Glomerular endothelial cell (primary cell): ENCODE data around the gene UPF1. TPM values are rescaled to one million over a fixed set of nuclear protein-coding genes. Genes with fewer than 3 reads are reported as not detected.

Source experiments
- DNase-seq: peaks from one replicate; pipeline ENCODE4 v3.0.0-alpha.2; 2011; ENCODE audit warnings: low read depth, low spot score; ENCODE audit errors: extremely low read depth
- total RNA-seq: library from RNA; depleted of rRNA; stranded (reverse); fragments of >200 nt; gene quantifications from 2 replicates; pipeline ENCODE4 v1.2.3, GENCODE V29; 2015

UPF1 gene
- total RNA-seq, 1 donor from 2014 or later: 90.6 TPM

DNA sequence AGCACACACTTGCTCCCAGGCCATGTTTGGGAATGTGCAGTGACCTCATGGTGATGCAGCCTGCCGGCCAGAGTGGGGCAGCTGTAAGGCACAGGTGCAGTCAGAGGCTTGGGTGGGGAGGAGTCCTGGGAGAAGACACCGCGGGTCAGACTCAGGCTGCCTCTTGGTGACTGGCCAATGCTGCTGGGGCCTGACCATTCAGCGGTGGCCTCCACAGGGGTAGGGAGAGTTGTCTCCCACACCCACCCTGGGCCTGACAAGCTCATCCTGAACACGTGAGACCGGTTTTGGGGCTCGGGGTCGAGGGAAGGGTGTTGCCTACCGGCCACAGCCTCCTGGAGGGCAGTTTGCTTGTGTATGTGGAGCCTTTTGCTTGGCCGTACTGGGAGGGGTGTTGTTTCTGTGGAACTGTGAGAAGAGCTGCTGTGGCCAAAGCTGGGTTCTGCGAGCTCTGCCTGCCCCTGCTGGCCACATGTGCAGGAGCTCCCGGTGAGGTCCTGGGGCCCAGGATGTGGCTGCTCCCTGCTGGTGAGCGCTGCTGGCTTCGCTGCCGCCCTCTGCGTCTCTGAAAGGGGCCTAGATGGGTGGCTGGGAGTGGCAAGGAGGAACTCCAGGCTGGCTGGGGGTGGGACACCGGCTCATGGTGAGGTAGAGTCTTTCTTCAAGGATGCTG, 22.1 kb downstream of the UPF1 start:
- no peak for DNase-seq

DNA sequence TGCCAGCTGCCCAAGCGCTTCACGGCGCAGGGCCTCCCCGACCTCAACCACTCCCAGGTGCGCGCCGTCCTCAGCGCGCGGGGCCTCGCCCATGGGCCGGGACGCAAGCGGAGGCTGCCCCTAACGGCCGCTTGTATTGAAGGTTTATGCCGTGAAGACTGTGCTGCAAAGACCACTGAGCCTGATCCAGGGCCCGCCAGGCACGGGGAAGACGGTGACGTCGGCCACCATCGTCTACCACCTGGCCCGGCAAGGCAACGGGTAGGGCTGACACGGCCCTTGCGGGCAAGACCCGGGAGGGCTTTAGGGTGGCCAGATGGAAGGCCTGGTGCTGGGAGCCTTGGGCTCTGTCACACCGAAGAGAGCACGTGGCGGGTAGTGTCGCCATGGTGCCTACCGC, 23.2 kb downstream of the UPF1 start:
- no peak for DNase-seq

DNA sequence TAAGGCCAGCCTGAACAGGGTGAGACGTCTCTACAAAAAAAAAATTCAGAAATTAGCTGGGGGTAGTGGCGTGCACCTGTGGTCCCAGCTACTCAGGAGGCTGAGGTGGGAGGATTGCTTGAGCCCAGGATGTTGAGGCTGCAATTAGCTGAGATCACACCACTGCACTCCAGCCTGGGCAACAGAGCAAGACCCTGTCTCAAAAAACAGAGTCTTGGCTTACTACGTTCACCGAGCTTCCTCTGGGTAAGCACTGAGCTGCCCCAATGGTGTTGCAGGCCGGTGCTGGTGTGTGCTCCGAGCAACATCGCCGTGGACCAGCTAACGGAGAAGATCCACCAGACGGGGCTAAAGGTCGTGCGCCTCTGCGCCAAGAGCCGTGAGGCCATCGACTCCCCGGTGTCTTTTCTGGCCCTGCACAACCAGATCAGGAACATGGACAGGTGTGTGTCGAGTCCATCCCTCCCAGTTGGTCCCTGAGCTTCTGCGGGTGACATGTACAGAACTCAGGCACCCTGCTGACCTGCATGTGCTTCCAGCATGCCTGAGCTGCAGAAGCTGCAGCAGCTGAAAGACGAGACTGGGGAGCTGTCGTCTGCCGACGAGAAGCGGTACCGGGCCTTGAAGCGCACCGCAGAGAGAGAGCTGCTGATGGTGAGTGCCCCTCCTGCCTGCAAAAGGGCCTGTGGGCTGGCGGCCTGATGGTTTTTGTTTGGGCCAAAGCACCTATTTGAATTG, 24.1 kb downstream of the UPF1 start:
- DNase-seq: no peak

DNA sequence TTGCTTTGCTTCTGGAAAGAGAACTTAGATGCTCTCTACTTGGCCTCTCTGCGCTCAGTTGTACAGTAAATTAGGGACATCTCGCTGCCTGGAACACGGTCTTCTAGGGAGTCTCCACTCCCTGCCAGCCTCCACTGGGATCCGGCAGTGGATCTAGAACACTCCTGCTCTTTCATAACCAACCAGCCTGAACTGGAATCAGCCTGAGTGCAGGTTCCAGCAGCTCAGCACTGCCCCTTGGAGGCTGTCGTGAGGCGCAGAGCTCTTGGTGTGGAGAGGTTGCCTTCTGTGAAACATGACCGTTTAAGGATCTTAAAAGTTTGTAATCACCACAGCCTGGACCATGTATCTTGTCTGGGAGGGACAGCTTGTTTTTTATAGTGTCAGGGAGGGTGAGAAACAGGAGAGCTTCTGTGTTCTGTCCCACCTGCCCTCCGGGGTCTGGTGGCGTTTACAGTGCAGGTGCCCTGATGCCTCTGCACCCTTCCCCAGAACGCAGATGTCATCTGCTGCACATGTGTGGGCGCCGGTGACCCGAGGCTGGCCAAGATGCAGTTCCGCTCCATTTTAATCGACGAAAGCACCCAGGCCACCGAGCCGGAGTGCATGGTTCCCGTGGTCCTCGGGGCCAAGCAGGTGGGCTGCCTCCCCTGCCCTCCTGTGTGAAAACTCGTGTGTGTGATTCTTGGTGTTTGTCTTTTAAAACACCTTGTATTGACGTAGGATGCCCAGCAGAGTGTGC, 24.8 kb downstream of the UPF1 start:
- DNase-seq: no peak

DNA sequence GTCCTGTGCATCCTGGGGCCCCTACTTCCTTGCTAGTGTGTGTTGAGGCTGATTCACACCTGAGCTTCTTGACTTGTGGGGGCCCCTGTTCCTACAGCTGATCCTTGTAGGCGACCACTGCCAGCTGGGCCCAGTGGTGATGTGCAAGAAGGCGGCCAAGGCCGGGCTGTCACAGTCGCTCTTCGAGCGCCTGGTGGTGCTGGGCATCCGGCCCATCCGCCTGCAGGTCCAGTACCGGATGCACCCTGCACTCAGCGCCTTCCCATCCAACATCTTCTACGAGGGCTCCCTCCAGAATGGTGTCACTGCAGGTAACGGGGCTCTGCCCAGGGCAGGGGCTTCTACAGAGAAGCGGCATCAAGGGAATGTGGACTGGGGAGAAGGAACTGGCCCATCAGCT, 25.5 kb downstream of the UPF1 start:
- no peak for DNase-seq

DNA sequence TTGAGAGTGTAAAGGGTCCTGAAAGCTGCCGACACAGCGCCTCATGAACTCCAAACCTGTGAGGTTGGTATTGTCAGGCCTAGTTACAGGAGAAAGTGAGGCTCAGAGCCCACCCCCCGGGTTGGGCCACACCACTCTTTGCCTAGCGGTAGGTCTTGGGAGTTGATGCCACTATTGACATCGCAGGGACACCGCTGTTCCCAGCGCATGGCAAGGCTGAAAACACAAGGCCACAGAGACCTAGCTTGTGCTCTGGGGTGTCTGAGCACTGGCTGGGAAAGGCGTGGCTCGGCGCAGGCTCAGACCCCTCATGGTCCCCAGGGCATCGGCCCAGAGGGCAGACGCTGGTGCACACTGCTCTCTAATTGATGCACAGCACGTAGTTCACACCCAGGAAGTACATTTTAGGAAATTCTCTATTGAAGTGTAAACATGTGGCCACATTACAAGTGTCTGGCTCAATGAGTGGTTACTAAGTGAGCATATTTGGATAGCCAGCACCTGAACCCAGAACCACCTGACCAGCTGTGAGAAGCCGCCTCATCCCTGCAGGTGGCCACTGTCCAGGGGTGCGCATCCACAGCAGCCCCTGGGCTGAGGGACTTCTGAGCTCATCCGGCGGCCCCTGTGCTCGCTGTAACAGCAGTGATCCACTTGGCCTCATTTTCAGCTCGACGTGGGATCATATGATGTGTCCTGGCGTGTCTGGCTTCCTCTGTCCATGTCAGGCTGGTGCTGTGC, 27.3 kb downstream of the UPF1 start:
- DNase-seq: no peak

DNA sequence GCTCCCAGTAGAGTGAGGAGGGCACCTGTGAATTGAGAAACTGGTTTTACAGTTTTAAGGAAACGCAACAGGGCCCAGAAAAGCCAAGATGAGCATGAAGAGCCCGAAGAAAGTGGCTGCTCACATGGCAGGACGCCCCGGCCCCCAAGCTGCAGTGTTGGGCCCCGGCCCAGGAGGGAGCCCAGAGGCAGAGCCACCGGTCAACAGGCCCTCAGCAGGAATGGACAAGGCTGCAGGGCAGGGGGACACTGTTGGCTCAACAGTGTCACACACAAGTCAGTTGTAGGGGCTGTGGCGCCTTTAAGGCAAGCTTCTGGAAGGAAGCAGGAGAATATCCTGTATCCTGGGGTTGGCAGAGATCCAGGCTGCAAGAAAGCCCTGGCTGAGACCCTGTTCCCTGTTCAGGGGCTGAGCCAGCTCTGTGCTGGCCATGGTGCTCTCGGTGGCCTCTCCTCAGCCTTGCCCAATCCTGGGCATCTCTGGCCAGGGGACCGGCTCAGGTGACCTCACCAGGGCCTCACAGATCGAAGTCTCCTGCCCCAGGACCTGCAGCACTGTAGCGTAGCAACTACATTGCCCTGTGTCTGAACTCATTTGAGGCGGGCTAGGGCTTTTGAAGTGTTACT, 28.0 kb downstream of the UPF1 start:
- no peak for DNase-seq

DNA sequence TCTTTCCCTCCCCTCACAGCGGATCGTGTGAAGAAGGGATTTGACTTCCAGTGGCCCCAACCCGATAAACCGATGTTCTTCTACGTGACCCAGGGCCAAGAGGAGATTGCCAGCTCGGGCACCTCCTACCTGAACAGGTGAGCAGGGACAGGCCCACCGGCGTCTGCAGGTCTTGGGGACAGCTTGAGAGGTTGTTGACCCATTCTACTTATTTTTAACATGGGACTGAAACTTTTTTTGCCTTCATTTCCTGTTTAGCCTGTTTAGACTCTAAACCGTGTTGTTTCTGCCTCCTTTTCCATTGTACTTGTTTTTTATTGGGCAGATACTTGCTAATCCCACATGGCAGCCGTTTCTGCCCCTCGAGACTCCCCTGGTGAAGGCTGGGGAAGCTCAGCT, 28.5 kb downstream of the UPF1 start:
- DNase-seq: no peak

DNA sequence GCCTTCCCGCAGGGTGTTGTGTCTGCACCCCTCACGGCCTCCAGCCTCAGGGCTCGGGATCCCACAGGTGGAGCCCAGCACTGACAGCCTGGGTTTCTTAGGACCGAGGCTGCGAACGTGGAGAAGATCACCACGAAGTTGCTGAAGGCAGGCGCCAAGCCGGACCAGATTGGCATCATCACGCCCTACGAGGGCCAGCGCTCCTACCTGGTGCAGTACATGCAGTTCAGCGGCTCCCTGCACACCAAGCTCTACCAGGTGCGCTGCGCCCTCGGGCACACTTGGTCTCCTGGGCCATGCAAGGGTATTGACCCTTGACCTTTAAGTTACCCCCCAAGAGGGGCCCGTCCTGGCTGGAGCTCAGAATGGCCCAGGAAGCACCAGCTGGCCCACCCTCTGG, 29.0 kb downstream of the UPF1 start:
- no peak for DNase-seq

DNA sequence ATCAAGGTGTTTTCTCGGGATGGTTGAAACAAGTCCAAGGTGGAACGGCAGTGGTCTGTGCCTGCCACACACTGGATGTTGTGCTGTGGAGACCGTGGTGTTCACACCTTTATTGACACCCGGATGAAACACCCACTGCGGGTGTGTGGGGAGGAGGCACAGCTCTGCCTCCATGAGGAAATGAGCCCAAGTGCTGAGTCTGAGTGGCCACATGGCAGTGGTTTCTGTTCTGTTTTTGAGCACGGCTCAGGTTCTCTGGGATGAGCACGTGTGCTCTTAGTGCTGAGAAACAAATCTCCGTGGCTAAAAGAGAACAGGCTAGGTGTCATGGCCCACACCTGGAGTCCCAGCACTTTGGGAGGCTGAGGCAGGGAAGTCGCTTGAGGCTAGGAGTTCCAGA, 29.5 kb downstream of the UPF1 start:
- DNase-seq: no peak

DNA sequence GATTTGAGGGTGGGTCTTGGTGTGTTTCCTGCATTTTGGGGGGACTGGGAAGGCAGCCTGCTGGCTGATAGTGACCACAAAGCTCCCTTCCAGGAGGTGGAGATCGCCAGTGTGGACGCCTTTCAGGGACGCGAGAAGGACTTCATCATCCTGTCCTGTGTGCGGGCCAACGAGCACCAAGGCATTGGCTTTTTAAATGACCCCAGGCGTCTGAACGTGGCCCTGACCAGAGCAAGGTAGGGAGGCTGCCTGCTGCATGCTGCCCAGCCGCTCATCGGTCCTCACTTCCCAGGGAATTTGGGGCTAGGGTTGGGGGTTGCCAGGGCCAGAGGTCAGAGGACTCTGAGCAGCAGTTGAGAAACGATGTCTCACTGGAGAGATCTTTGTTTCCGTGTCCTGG, 30.2 kb downstream of the UPF1 start:
- DNase-seq: no peak

DNA sequence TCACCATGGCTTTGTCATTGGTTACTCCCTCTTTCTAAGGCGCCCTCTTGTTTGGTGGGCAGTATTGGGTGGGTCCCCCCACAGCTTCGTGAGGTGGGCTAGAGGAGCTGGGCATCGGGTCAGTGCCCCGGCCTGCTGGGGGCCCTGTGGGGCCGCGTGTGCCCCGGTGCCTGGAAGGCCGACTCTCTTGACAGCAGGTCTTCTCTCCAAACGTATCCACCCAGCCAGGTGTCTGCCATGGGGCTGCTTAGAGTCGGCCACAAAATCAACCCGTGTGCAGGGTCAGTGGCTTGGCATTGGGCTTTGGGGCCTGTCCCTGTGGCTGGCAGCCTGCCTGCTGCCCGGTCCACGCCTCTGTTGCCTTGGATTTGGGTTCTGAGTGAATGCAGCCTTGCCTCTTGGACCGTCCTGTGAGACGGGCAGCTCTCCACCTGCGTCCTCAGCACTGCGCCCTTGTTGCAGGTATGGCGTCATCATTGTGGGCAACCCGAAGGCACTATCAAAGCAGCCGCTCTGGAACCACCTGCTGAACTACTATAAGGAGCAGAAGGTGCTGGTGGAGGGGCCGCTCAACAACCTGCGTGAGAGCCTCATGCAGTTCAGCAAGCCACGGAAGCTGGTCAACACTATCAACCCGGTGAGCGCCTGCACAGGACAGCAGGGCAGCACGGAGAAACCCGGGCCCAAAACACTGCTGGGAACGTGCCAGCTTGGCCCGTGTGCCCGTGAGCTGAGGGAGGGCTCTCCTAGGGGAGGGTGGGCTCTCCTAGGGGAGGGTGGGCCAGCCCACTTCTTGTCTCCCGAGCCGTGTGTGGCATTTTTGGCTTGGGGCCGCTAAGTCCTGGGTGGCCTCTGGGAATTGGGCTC, 31.4 kb downstream of the UPF1 start:
- DNase-seq: no peak

DNA sequence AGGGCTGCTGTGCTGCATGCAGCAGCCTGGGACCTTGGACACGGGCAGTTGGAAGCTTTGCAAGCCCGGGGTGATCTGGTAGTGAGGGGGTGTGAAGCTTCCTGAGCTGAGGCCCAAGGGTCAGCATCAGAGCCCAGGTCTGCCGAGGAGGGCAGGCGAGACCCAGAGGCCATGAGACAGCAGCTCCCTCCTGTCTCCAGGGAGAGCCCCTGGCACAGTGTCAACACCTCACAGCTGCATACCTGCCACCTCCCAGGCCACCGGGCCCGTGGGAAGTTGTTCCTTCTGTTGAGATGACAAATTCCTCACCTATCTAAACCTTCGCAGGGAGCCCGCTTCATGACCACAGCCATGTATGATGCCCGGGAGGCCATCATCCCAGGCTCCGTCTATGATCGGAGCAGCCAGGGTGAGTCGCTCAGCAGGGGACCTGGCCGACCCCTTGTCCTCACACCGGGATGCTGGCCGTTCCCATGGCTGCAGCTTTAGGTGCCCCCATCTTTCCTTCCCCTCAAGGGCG, 32.1 kb downstream of the UPF1 start:
- DNase-seq: no peak

DNA sequence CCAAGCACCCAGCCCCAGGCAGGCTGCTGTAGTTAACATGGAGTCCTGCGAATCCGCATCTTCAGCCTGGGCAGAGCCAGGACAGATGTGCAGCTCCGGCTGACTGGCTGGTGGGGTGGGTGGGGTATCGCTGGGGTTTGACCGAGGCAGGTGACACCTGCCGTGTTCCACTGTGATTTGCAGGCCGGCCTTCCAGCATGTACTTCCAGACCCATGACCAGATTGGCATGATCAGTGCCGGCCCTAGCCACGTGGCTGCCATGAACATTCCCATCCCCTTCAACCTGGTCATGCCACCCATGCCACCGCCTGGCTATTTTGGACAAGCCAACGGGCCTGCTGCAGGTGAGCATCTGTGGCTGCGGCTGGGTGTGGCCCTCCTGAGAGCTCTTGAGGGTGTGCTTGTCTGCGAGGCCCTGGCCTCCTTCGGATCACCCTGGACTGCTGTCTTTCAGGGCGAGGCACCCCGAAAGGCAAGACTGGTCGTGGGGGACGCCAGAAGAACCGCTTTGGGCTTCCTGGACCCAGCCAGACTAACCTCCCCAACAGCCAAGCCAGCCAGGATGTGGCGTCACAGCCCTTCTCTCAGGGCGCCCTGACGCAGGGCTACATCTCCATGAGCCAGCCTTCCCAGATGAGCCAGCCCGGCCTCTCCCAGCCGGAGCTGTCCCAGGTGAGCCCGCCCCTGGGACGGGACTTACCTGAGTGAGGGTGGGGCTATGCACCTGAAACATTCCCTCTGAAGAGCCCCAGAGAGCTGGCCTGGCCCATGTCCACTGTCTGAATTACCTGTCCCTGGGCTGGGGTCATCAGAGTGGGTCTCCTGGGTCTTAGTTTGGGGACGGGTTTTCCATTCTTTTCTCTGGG, 33.6 kb downstream of the UPF1 start:
- DNase-seq: no peak

DNA sequence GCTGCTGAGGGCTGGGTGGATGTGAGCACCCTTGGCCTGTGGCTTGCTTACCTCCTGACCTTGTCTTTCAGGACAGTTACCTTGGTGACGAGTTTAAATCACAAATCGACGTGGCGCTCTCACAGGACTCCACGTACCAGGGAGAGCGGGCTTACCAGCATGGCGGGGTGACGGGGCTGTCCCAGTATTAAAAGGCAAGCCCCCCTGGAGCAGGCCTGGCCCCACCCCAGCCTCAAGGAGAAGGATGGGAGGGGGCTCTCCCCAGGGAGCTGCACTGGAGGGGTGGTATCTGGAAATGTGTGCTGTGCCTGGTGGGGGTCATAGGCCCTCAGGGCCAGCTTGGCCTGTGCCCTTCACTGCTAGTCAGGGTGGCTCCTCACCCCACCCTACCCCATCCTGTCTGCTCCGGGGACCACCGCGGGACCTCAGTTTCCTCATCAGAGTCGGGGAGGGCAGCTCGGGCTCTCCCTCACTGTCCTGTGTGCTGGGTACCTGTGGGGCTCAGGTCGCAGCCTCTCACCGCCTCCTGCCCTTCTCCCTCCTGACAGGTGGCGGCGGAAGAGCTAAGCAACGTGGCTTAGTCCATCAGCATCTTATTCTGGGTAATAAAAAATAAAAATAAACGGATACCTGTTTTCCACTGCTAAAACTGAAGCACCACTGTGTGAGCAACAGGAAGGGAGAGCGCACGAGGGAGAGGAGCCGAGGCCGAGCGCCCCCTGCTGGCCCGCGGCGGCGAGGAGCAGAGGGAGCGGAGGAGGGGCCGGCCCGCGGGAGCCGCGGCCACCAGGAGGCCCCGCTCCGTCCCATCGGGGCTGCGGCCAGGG, 34.4 kb downstream of the UPF1 start:
- DNase-seq: no peak

DNA sequence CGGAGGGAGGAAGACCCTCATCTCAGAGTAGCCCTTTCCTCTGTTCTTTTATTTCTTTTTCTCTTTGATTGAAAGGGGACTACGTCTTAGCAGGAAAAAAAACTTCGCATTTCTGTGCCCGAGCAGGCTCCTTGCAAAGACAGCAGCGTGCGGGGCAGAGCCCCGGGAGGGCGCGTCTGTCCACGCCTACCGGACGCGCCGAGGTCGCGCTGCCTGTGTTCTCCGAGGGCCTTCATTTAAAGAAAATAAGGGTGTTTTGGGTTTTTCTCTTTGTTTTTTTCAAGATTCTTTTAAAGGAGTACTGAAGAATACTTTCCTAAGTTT, 35.0 kb downstream of the UPF1 start:
- no peak for DNase-seq

DNA sequence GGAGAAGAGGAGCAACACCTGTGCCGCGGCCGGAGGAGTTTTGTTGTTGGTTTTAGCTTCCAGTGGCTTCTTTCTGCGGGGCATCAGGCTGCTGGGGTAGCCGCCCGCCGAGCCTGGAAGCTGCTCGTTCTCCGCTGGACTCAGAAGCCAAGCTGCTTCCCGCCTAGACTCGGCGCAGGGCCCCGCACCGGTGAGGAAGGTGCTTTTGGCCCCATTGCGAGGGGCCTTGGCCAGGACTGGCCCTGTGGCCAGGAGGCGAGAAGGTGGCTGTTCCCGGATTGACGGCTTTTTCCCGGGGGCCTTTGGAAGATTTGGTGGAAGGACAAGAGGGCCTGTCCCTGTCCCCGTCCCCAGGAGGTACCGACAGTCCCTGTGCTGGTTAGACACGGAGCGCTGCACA, 35.4 kb downstream of the UPF1 start:
- DNase-seq: no peak

DNA sequence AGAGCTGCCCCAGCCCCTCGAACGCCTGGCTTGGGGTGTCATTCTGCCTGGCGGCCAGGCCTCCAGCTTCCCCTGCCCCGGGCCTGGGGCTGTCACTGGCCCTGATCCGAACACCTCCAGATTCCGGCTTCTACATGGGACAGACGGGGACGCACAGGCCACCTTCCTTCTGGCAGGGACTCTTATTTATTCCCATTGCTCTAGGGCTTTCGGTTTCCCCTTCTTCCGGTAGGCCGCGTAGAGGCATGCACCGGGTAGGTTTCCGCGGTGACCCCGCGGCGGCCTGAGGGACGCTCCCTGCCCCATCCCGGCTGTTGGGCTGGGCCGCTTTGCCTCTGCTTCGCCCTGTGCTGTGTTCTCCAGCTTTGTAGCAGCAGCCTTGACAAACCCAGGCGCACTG, 36.0 kb downstream of the UPF1 start:
- DNase-seq: no peak
